ENCODE results near the gene PLCB3. TPM values are rescaled to one million over a fixed set of nuclear protein-coding genes. Genes with fewer than 3 reads are reported as not detected.

The PLCB3 gene
- total and polyA plus RNA-seq, 2 of the 13 experiments (the other 11 are each of a cell fraction or from before 2014, with no cell fraction given), result 7.5 to 13.8 TPM

GRCh38 chr11:64230171-64230984 lies 21.0 kb upstream of the PLCB3 start, which contains the start of gene DNAJC4 (continued):
- TF ChIP-seq PAXIP1 (CRISPR knock-in tag; conservative IDR thresholded peaks at IDR 0.05) (no peak; the same call in 1 of the 2 replicates), PRDM15 (CRISPR knock-in tag; IDR thresholded peaks at IDR 0.05) (no peak), CEBPZ (IDR thresholded peaks at IDR 0.05; ENCODE audit: low read length) (no peak), ZNF724P (CRISPR knock-in tag; IDR thresholded peaks at IDR 0.05; ENCODE audit: borderline replicate concordance) (no peak), ZBTB49 (CRISPR knock-in tag; IDR thresholded peaks at IDR 0.05; ENCODE audit: borderline replicate concordance) (no peak), ZNF7 (CRISPR knock-in tag; IDR thresholded peaks at IDR 0.05) (no peak), USF2 (IDR thresholded peaks at IDR 0.05; ENCODE audit: low read depth, low read length) (no peak), USF2 (CRISPR knock-in tag; IDR thresholded peaks at IDR 0.05; ENCODE audit: borderline replicate concordance) (no peak), HDAC6 (IDR thresholded peaks at IDR 0.05; ENCODE audit: low read depth, low read length) (no peak), U2AF1 (optimal IDR thresholded peaks at IDR 0.05; ENCODE audit: low read depth, low read length) (no peak)
